NCI-H2171 treated with DMSO at 0.1 percent for 48 hours (cell line): Measurements from ENCODE around the gene NACA2.

Experiments
- DNase-seq: peaks from one replicate; lab custom pipeline; 2025; lab: John Stamatoyannopoulos, UW

The NACA2 gene

DNA sequence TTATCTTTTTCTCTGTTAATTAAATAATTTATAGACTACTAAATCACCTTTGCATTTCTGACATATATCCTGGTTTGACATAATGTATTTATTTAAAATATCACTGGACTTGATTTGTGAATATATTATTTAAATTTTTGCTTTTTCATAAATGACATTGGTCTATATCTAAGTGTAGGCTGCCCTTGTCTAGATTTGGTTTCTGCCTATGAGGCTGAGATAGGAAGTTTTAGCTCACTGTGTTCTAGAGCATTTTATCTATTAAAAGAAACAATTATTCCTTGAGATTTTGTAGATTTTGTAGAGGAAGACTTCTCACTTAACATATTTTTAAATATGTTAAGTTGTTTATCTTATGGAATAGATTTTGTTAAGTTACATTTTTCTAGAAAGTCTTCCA lies 43.9 kb downstream of the NACA2 start:
- DNase-seq = no peak

- no peak for DNase-seq
Measured at GRCh38 chr17:61545335-61545938, 45.6 kb downstream of the NACA2 start.

DNA sequence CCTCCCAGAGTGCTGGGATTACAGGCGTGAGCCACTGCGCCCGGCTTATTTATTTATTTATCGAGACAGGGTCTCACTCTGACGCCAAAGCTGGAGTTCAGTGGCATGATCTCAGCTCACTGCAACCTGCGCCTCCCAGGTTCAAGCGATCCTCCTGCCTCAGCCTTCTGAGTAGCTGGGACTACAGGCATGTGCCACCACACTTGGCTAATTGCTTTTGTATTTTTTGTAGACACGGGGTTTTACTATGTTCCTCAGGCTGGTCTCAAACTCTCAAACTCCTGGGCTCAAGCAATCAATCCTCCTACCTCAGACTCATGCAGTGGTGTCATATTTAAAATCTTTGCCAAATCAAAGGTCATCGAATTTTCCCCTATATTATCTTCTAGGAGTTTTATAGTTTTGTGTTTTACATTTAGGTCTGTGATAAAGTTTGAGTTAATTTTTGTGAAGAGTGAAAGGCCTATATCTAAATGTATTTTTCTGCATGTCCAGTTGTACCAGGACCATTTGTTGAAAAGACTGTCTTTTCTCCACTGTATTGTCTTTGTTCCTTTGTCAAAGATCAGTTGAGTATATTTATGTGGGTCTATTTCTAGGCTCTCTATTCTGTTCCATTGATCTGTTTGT lies 47.1 kb downstream of the NACA2 start:
- no peak for DNase-seq

- no peak for DNase-seq
Measured at GRCh38 chr17:61542027-61542426, 49.0 kb downstream of the NACA2 start.

GRCh38 chr17:61540874-61541273 lies 50.1 kb downstream of the NACA2 start:
- DNase-seq = no peak
